ENCODE measurements around the gene RBM10. TPM values are rescaled to one million over a fixed set of nuclear protein-coding genes. Genes with fewer than 3 reads are reported as not detected.

RBM10 gene
- total RNA-seq, 1 experiment from 2014 or later: 55.8 TPM

GRCh38 chrX:47190445-47191269, 45.6 kb downstream of the RBM10 start:
- Histone ChIP-seq H2BK5ac (ENCODE audit: insufficient read length, low read length) (no peak overlapping the region), H3K56ac (ENCODE audit: insufficient read length, low read depth, low read length) (no peak overlapping the region), H3K4me2 (ENCODE audit: insufficient read depth, insufficient read length, low read length) (peak overlapping the region; percentile 75), H2BK12ac (ENCODE audit: insufficient read length, low read depth, low read length) (no peak overlapping the region), H2BK15ac (ENCODE audit: low read depth, low read length) (no peak overlapping the region), H4K91ac (ENCODE audit: insufficient read length, low read depth, low read length) (no peak overlapping the region), H3K23ac (ENCODE audit: insufficient read length, low read depth, low read length) (no peak overlapping the region), H3K23me2 (ENCODE audit: insufficient read length, low read depth, low read length, poor library complexity, severe bottlenecking) (peaks cover 15% of the 10 kb centered on the region), H3K18ac (ENCODE audit: insufficient read length, low read depth, low read length) (no peak overlapping the region), H4K5ac (ENCODE audit: insufficient read length, low read depth, low read length) (no peak overlapping the region), H3K27me3 (ENCODE audit: insufficient read depth, low read length) (no peaks in the 10 kb centered on the region), H2AK5ac (ENCODE audit: insufficient read length, low read length) (no peak overlapping the region), H3K9ac (ENCODE audit: extremely low read depth, insufficient read length, low read length) (peak overlapping the region; percentile 73), H4K8ac (replicated peaks; ENCODE audit: insufficient read length, low read depth, low read length) (no peak overlapping the region), H2BK120ac (ENCODE audit: low read depth, low read length, poor library complexity, severe bottlenecking) (no peak overlapping the region), H3K9me3 (ENCODE audit: control insufficient read depth, low read depth, low read length) (no peaks in the 10 kb centered on the region), H3K79me1 (ENCODE audit: insufficient read depth, low read depth, low read length, poor library complexity, severe bottlenecking) (peaks cover 1% of the 10 kb centered on the region), H3K27ac (ENCODE audit: insufficient read length, low read depth, low read length) (no peak overlapping the region), H3K14ac (ENCODE audit: insufficient read depth, low read length) (no peak overlapping the region), H3K4me1 (ENCODE audit: insufficient read depth, low read length) (peaks cover 4% of the 10 kb centered on the region; the same call in 1 of the 2 replicates), H3K79me2 (ENCODE audit: insufficient read depth, low read length) (peaks cover 15% of the 10 kb centered on the region; the same call in 1 of the 2 replicates), H2AFZ (ENCODE audit: low read length) (no peak overlapping the region), H4K20me1 (ENCODE audit: control insufficient read depth, insufficient read depth, insufficient read length) (no peaks in the 10 kb centered on the region), H3K4ac (ENCODE audit: low read depth, low read length) (no peak overlapping the region), H3T11ph (ENCODE audit: low read length) (no peak overlapping the region), H2BK20ac (ENCODE audit: low read depth, low read length, poor library complexity, severe bottlenecking) (no peak overlapping the region)
- peaks cover 1% of the 10 kb centered on the region for H3K27me3 Mint-ChIP-seq (ENCODE audit: low read depth)
- peak overlapping the region; percentile 57 to 83 (median 77); a peak in 5 of 7 replicates for H3K27ac Mint-ChIP-seq
- H3K4me3 Mint-ChIP-seq: peak overlapping the region; percentile 82 to 95
- TF ChIP-seq CTCF (conservative IDR thresholded peaks at IDR 0.05): no peak
- DNase-seq: peak; percentile 95
- peaks cover 21 to 28% (median 25%) of the 10 kb centered on the region in 3 experiments for H3K36me3 Mint-ChIP-seq (ENCODE audit: insufficient read depth in 1 of 3, low read depth in 3 of 3)
- no CpG with 5 or more reads among the region's 40 CpGs for WGBS (ENCODE audit: extremely low coverage, insufficient read length, low lambda C conversion rate)
- H3K9me3 Mint-ChIP-seq: peaks cover 17 to 43% of the 10 kb centered on the region in 2 experiments
- H3K4me1 Mint-ChIP-seq: peaks cover 16 to 25% of the 10 kb centered on the region in 2 experiments
